Activated CD8-positive, alpha-beta memory T cell treated with anti-CD3 and anti-CD28 coated beads for 36 hours (primary cell): ENCODE measurements around the gene ZNF490. TPM values are rescaled to one million over a fixed set of nuclear protein-coding genes. Genes with fewer than 3 reads are reported as not detected.
"Not testable (repeated sequence)": the region's sequence is repeated elsewhere in the genome, so short reads cannot be mapped to it uniquely, and the experiment has no call there.

Experiments used
- CTCF ChIA-PET: fragments of 350-600 bp; sonication (Branson Sonifier 250); formaldehyde crosslinking; loops from one replicate; lab custom pipeline; 2021; ENCODE audit warnings: antibody characterized with exemption; lab: Charles Lee
- POLR2A ChIA-PET: fragments of 350-600 bp; sonication (Branson Sonifier 250); formaldehyde crosslinking; loops from one replicate; lab custom pipeline; 2021; ENCODE audit warnings: antibody characterized with exemption; lab: Charles Lee
- total RNA-seq, 2 experiments: library from RNA; stranded (reverse); gene quantifications; one replicate each; pipeline ENCODE4 v1.2.3, GENCODE V29; 2021

The ZNF490 gene
- total RNA-seq: 1 to 10 TPM; 7.1 to 8.1 TPM

GRCh38 chr19:12610540-12611360 is at the start of gene ZNF490, which contains the start of gene ZNF791:
ZNF490 (minus strand) TSS chr19:12610813; CDS start chr19:12610680, 133 bp downstream.
ZNF791 (plus strand) TSS chr19:12610920; CDS start chr19:12611080, 160 bp downstream.
- ChIA-PET POLR2A (interaction anchor here (0.6 to 0.9 kb wide), 2 partner anchors 13 to 169 kb away, joined by 3 to 4 read pairs; no protein-coding TSS in a partner anchor), CTCF (interaction anchor here (0.6 to 1.5 kb wide), 2 partner anchors 29 to 119 kb away, joined by 3 to 9 read pairs; no protein-coding TSS in a partner anchor)

GRCh38 chr19:12657966-12658365 is 47.4 kb upstream of the ZNF490 start:
- POLR2A ChIA-PET: interaction anchor here (0.7 kb wide), 1 partner anchor 66 kb away, joined by 4 read pairs; no protein-coding TSS in a partner anchor
- CTCF ChIA-PET: interaction anchor here (0.5 to 1.1 kb wide), 5 partner anchors 10 to 91 kb away, joined by 3 to 5 read pairs (median 3); no protein-coding TSS in a partner anchor

- ChIA-PET POLR2A (interaction anchor here (0.5 to 0.7 kb wide), 2 partner anchors 44 to 67 kb away, joined by 3 to 4 read pairs; no protein-coding TSS in a partner anchor), CTCF (interaction anchor here (0.7 to 1.1 kb wide), 3 partner anchors 16 to 90 kb away, joined by 3 to 5 read pairs (median 3); no protein-coding TSS in a partner anchor)
These were observed 46.4 kb upstream of the ZNF490 start for GRCh38 chr19:12656899-12657571.

- CTCF ChIA-PET: no interaction called here
- POLR2A ChIA-PET: no interaction called here
These were observed 44.9 kb upstream of the ZNF490 start for GRCh38 chr19:12655546-12655945.

GRCh38 chr19:12652219-12652618 is 41.6 kb upstream of the ZNF490 start:
- POLR2A ChIA-PET: no interaction called here
- CTCF ChIA-PET: no interaction called here

- ChIA-PET POLR2A (no interaction called here), CTCF (interaction anchor here (1.5 kb wide), 1 partner anchor 10 kb away, joined by 4 read pairs; no protein-coding TSS in a partner anchor)
These were observed 39.3 kb upstream of the ZNF490 start for GRCh38 chr19:12649941-12650340.

GRCh38 chr19:12648088-12648487 is 37.5 kb upstream of the ZNF490 start:
- CTCF ChIA-PET: interaction anchor here (0.7 kb wide), 1 partner anchor 10 kb away, joined by 4 read pairs; no protein-coding TSS in a partner anchor

GRCh38 chr19:12647490-12648071 is 37.0 kb upstream of the ZNF490 start:
- POLR2A ChIA-PET: no interaction called here
- CTCF ChIA-PET: interaction anchor here (0.6 to 0.7 kb wide), 2 partner anchors 11 to 128 kb away, joined by 3 to 4 read pairs; no protein-coding TSS in a partner anchor

More at GRCh38 chr19:12648088-12648487, 37.5 kb upstream of the ZNF490 start:
- POLR2A ChIA-PET: no interaction called here

- ChIA-PET POLR2A (no interaction called here), CTCF (interaction anchor here (0.6 kb wide), 1 partner anchor 129 kb away, joined by 3 read pairs; no protein-coding TSS in a partner anchor)
These were observed 36.4 kb upstream of the ZNF490 start for GRCh38 chr19:12647047-12647446.

- CTCF ChIA-PET: no interaction called here
- POLR2A ChIA-PET: no interaction called here
These were observed 35.9 kb upstream of the ZNF490 start for GRCh38 chr19:12646551-12646950.

- POLR2A ChIA-PET, CTCF ChIA-PET: not testable (repeated sequence)
These were observed 33.1 kb upstream of the ZNF490 start for GRCh38 chr19:12643716-12644115.

- ChIA-PET POLR2A (no interaction called here), CTCF (no interaction called here)
These were observed 31.9 kb upstream of the ZNF490 start for GRCh38 chr19:12642506-12642905.

- POLR2A ChIA-PET: no interaction called here
- CTCF ChIA-PET: interaction anchor here (0.6 kb wide), 1 partner anchor 16 kb away, joined by 3 read pairs; no protein-coding TSS in a partner anchor
These were observed 30.8 kb upstream of the ZNF490 start for GRCh38 chr19:12641456-12641855.

GRCh38 chr19:12639901-12640613 is 29.4 kb upstream of the ZNF490 start:
- ChIA-PET POLR2A (interaction anchor here (0.6 to 1.3 kb wide), 3 partner anchors 21 to 1252 kb away, joined by 5 to 13 read pairs (median 5); a partner anchor contains a TSS), CTCF (interaction anchor here (0.7 to 2.0 kb wide), 14 partner anchors 9 to 129 kb away, joined by 3 to 11 read pairs (median 5); partner anchors contain the start of genes MAN2B1, WDR83, ZNF490 and ZNF791)

GRCh38 chr19:12638611-12639182 is 28.1 kb upstream of the ZNF490 start:
- CTCF ChIA-PET: interaction anchor here (0.6 to 2.0 kb wide), 2 partner anchors 28 to 265 kb away, joined by 3 to 9 read pairs; partner anchors contain the start of genes ZNF490 and ZNF791
- POLR2A ChIA-PET: interaction anchor here (0.6 to 1.3 kb wide), 2 partner anchors 24 to 30 kb away, joined by 3 to 5 read pairs; a partner anchor contains a TSS

- CTCF ChIA-PET: no interaction called here
- POLR2A ChIA-PET: no interaction called here
These were observed 26.0 kb upstream of the ZNF490 start for GRCh38 chr19:12636631-12637030.

- ChIA-PET CTCF (no interaction called here), POLR2A (no interaction called here)
These were observed 18.6 kb upstream of the ZNF490 start for GRCh38 chr19:12629215-12629614.
